ENCODE data around the gene NEURL1. TPM values are rescaled to one million over a fixed set of nuclear protein-coding genes. Genes with fewer than 3 reads are reported as not detected.

Gene NEURL1
- total RNA-seq, 1 experiment from 2014 or later = 0.84 TPM

GRCh38 chr10:103619424-103620351, 126.2 kb downstream of the NEURL1 start:
- ChIA-PET POLR2A (no interaction called here), CTCF (no interaction called here)
- Histone ChIP-seq H3K36me3 (ENCODE audit: control insufficient read depth, insufficient read depth, low read length) (no peaks in the 10 kb centered on the region; the same call in 1 of the 2 replicates), H3K4me3 (ENCODE audit: low read depth, low read length) (no peak overlapping the region), H3K27me3 (replicated peaks; ENCODE audit: control insufficient read depth, insufficient read depth, low read length) (no peaks in the 10 kb centered on the region), H3K9me3 (no peaks in the 10 kb centered on the region), H3K4me1 (no peaks in the 10 kb centered on the region)
- no peak overlapping the region for H3K27ac Mint-ChIP-seq (ENCODE audit: unreplicated experiment)
- DNase-seq = no peak
- intact Hi-C loops (cut with micrococcal nuclease; ENCODE audit: unreplicated experiment) = no loop called here
- H3K27me3 Mint-ChIP-seq (ENCODE audit: insufficient read depth, unreplicated experiment) = no peaks in the 10 kb centered on the region
- no TSS peak for BruUV-seq (replicated peaks)
- H3K36me3 Mint-ChIP-seq (ENCODE audit: insufficient read depth, unreplicated experiment) = peaks cover 6% of the 10 kb centered on the region
- TF ChIP-seq CTCF (IDR thresholded peaks at IDR 0.05; ENCODE audit: insufficient read depth in 1 of 2, low read depth in 1 of 2, low read length in 1 of 2, severe bottlenecking in 1 of 2, unreplicated experiment in 1 of 2) = no peak
- no peaks in the 10 kb centered on the region for H3K9me3 Mint-ChIP-seq (ENCODE audit: unreplicated experiment)
- H3K4me1 Mint-ChIP-seq (ENCODE audit: low read depth, unreplicated experiment) = no peaks in the 10 kb centered on the region
- H3K4me3 Mint-ChIP-seq (ENCODE audit: unreplicated experiment) = no peak overlapping the region

- Mint-ChIP-seq H3K27me3 (ENCODE audit: insufficient read depth, unreplicated experiment) (no peaks in the 10 kb centered on the region), H3K36me3 (ENCODE audit: insufficient read depth, unreplicated experiment) (no peaks in the 10 kb centered on the region), H3K4me1 (ENCODE audit: low read depth, unreplicated experiment) (no peaks in the 10 kb centered on the region), H3K4me3 (ENCODE audit: unreplicated experiment) (no peak overlapping the region), H3K27ac (ENCODE audit: unreplicated experiment) (no peak overlapping the region), H3K9me3 (ENCODE audit: unreplicated experiment) (no peaks in the 10 kb centered on the region)
- no peak for DNase-seq
- intact Hi-C loops (cut with micrococcal nuclease; ENCODE audit: unreplicated experiment) = no loop called here
- H3K4me1 ChIP-seq = no peaks in the 10 kb centered on the region
- H3K36me3 ChIP-seq (ENCODE audit: control insufficient read depth, insufficient read depth, low read length) = no peaks in the 10 kb centered on the region; the same call in 1 of the 2 replicates
- TF ChIP-seq CTCF (IDR thresholded peaks at IDR 0.05; ENCODE audit: insufficient read depth in 1 of 2, low read depth in 1 of 2, low read length in 1 of 2, severe bottlenecking in 1 of 2, unreplicated experiment in 1 of 2) = no peak
- H3K27me3 ChIP-seq (replicated peaks; ENCODE audit: control insufficient read depth, insufficient read depth, low read length) = no peaks in the 10 kb centered on the region
- no TSS peak for BruUV-seq (replicated peaks)
- no peak overlapping the region for H3K4me3 ChIP-seq (ENCODE audit: low read depth, low read length)
- ChIA-PET POLR2A (no interaction called here), CTCF (no interaction called here)
- no peaks in the 10 kb centered on the region for H3K9me3 ChIP-seq
Measured at GRCh38 chr10:103620352-103620740, 126.8 kb downstream of the NEURL1 start.

- Histone ChIP-seq H3K4me1 (no peaks in the 10 kb centered on the region), H3K36me3 (ENCODE audit: control insufficient read depth, insufficient read depth, low read length) (no peaks in the 10 kb centered on the region; the same call in 1 of the 2 replicates), H3K4me3 (ENCODE audit: low read depth, low read length) (no peak overlapping the region), H3K9me3 (no peaks in the 10 kb centered on the region), H3K27me3 (replicated peaks; ENCODE audit: control insufficient read depth, insufficient read depth, low read length) (no peaks in the 10 kb centered on the region)
- no peaks in the 10 kb centered on the region for H3K36me3 Mint-ChIP-seq (ENCODE audit: insufficient read depth, unreplicated experiment)
- CTCF ChIA-PET = no interaction called here
- intact Hi-C loops (cut with micrococcal nuclease; ENCODE audit: unreplicated experiment) = no loop called here
- no peaks in the 10 kb centered on the region for H3K27me3 Mint-ChIP-seq (ENCODE audit: insufficient read depth, unreplicated experiment)
- no peaks in the 10 kb centered on the region for H3K4me1 Mint-ChIP-seq (ENCODE audit: low read depth, unreplicated experiment)
- TF ChIP-seq CTCF (IDR thresholded peaks at IDR 0.05; ENCODE audit: insufficient read depth in 1 of 2, low read depth in 1 of 2, low read length in 1 of 2, severe bottlenecking in 1 of 2, unreplicated experiment in 1 of 2) = no peak
- H3K4me3 Mint-ChIP-seq (ENCODE audit: unreplicated experiment) = no peak overlapping the region
- no TSS peak for BruUV-seq (replicated peaks)
- H3K27ac Mint-ChIP-seq (ENCODE audit: unreplicated experiment) = no peak overlapping the region
- no peaks in the 10 kb centered on the region for H3K9me3 Mint-ChIP-seq (ENCODE audit: unreplicated experiment)
- no peak for DNase-seq
- POLR2A ChIA-PET = no interaction called here
Measured at GRCh38 chr10:103620891-103621782, 127.6 kb downstream of the NEURL1 start.

Data from Caco-2 (cell line).